H1 (cell line): ENCODE measurements around the gene RHOBTB3. TPM values are rescaled to one million over a fixed set of nuclear protein-coding genes. Genes with fewer than 3 reads are reported as not detected.

ENCODE experiments used
- BACH1 ChIP-seq: IDR thresholded peaks from 2 replicates; pipeline ENCODE4 v1.6.1; 2012; ENCODE audit warnings: low read length, improper control_type of control experiment
- BRCA1 ChIP-seq: IDR thresholded peaks from 2 replicates; pipeline ENCODE4 v1.6.1; 2012; ENCODE audit warnings: low read depth, low read length, improper control_type of control experiment
- CBX5 ChIP-seq: fragments of 300-800, 300-1000 bp; sonication (generic); IDR thresholded peaks from 2 replicates; pipeline ENCODE4 v1.7.1; 2016; ENCODE audit warnings: antibody characterized with exemption, low read length, low read depth
- CHD1 ChIP-seq: IDR thresholded peaks from 2 replicates; pipeline ENCODE4 v1.6.1; 2012; ENCODE audit warnings: low read depth, low read length, improper control_type of control experiment
- CHD7 ChIP-seq: fragments of 300-600 bp; sonication (generic); IDR thresholded peaks from 2 replicates; pipeline ENCODE4 v1.7.1; 2012; ENCODE audit warnings: low read length, moderate library complexity, mild to moderate bottlenecking, inconsistent platforms; ENCODE audit not compliant: insufficient replicate concordance
- RFX5 ChIP-seq: IDR thresholded peaks from 2 replicates; pipeline ENCODE4 v1.6.1; 2011; ENCODE audit warnings: low read depth, low read length, improper control_type of control experiment, borderline replicate concordance
- RXRA ChIP-seq: IDR thresholded peaks from 2 replicates; pipeline ENCODE4 v1.6.1; 2011; ENCODE audit warnings: low read depth, mild to moderate bottlenecking, low read length, moderate library complexity; ENCODE audit not compliant: insufficient read depth
- SP1 ChIP-seq: IDR thresholded peaks from 2 replicates; pipeline ENCODE4 v1.6.1; 2011; ENCODE audit warnings: low read depth, low read length
- SP2 ChIP-seq: IDR thresholded peaks from 2 replicates; pipeline ENCODE4 v1.6.1; 2012; ENCODE audit warnings: mild to moderate bottlenecking, low read length, inconsistent platforms
- TAF1 ChIP-seq: IDR thresholded peaks from 2 replicates; pipeline ENCODE4 v1.6.1; 2011; ENCODE audit warnings: mild to moderate bottlenecking, low read depth, low read length
- TCF12 ChIP-seq: IDR thresholded peaks from 2 replicates; pipeline ENCODE4 v1.6.1; 2011; ENCODE audit warnings: low read depth, mild to moderate bottlenecking, low read length
- TEAD4 ChIP-seq: IDR thresholded peaks from 2 replicates; pipeline ENCODE4 v1.6.1; 2012; ENCODE audit warnings: low read depth, low read length, inconsistent platforms, mixed read lengths
- YY1 ChIP-seq: IDR thresholded peaks from 2 replicates; pipeline ENCODE4 v1.6.1; 2011; ENCODE audit warnings: low read depth, mild to moderate bottlenecking, low read length
- ZNF274 ChIP-seq: IDR thresholded peaks from 2 replicates; pipeline ENCODE4 v1.7.0; 2012; ENCODE audit warnings: low read length, borderline replicate concordance; ENCODE audit errors: extremely low read depth
- polyA plus RNA-seq, 7 experiments: library from polyadenylated mRNA; depleted of rRNA in 3 of 7; stranded (reverse) in 5 of 7; unstranded in 2 of 7; fragments of >200 nt in 5 of 7; fragments of 200-250 nt in 2 of 7; gene quantifications; 1 replicate in 5 of 7; 2 replicates in 1 of 7; 4 replicates in 1 of 7; pipeline versions ENCODE4 v1.2.1 to v1.2.3, GENCODE V29; 2011 to 2013; ENCODE audit warnings: missing spikeins in 2 of 7, mixed read lengths in 2 of 7
- total RNA-seq: library from RNA; stranded (reverse); fragmentation: NEBNext Ultra II Directional; extraction: Animal tissue kit (Norgen Biotek cat#: 25700); gene quantifications from 2 replicates; pipeline ENCODE4 v1.2.1, GENCODE V29; 2021

RHOBTB3 gene
- total and polyA plus RNA-seq, 2 of the 8 experiments (the other 6 are each of a cell fraction or from before 2014, with no cell fraction given): 8.2 to 17.5 TPM

DNA sequence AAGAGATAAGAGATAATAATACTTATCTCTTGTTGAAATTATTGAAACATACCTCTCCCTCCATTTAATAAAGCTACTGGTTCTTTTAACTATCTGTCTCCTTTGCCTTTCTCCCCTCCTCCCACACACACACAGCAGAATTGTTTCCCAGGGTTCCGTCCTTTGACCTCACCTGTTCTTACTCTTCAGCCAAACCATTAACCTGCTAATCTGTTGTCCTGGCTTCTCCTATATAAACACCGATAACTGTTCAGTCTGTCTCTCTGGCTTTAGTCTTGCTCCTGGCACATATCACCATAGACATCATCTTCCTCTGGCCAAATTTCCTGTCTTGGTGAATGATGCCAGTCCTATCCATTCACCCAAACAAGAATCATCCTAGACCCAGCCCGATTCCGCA lies 7.7 kb downstream of the RHOBTB3 start (continued):
- TF ChIP-seq CHD7 (no peak), YY1 (no peak), BRCA1 (no peak), TEAD4 (no peak), CHD1 (no peak), CBX5 (no peak), BACH1 (no peak), ZNF274 (no peak), TAF1 (no peak), SP2 (no peak), RXRA (no peak), SP1 (no peak), RFX5 (no peak), TCF12 (no peak)
